ENCODE measurements around the gene SSB. TPM values are rescaled to one million over a fixed set of nuclear protein-coding genes. Genes with fewer than 3 reads are reported as not detected.
"Not testable (repeated sequence)": the region's sequence is repeated elsewhere in the genome, so short reads cannot be mapped to it uniquely, and the experiment has no call there.

SSB gene
- 67.9 TPM for total RNA-seq

DNA sequence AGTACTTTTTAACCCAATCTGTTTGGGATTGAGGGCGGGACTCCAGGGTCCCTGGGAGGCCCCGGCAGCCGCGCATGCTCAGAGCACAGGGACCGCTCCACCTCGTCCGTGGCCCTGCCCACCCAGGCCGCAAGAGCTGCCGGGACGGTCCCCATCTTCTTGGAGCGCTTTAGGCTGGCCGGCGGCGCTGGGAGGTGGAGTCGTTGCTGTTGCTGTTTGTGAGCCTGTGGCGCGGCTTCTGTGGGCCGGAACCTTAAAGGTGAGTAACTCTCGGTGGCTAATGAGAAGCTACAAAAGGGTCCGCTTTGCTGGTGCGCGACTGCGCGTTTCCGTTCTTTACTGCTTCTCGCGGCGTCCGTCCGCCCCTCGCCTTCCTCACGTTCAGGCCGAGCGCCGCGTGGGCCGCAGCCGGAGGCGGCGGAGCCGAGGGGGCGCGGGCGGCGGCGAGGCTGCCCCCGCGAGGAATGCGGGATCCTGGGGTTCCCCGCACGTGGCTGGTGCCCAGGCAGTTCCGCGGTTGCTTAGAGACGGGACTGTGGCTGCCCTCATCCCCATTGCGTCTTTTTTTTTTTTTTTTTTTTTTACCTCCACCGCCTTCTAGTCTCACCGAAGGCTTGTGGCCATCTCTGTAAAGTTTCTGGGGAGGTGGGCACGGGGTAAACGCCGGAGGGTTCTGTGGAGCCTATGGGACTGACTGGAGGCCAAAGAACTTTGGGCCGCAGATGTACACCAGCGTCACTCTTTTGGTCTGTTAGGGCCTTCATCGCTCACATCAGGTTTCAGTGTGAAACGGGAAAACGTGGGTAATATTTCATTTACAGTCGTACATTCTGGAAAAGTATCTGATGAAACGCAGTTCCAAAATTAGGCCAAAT, at the start of gene SSB:
TSS of gene SSB (plus strand) at position 154 of the 875 bp plus-strand sequence. CDS start 2,090 bp downstream, outside the sequence.
- peak; percentile 90 for DNase-seq (ENCODE audit: low spot score)

DNA sequence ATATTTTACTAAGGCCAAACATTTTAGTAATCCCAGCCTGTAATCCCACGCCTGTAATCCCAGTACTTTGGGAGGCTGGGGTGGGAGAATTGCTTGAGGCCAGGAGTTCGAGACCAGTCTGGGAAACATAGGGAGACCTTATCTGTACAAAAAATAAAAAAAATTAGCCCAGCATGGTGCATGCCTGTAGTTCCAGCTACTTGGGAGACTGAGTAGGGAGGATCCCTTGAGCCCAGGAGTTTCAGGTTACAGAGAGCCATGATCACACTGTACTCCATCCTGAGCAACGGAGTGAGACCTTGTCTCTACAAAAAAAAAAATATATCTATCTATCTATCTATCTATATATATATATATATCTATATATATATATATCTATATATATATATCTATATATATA, 45.9 kb upstream of the SSB start:
- no peak for DNase-seq (ENCODE audit: low spot score)

DNA sequence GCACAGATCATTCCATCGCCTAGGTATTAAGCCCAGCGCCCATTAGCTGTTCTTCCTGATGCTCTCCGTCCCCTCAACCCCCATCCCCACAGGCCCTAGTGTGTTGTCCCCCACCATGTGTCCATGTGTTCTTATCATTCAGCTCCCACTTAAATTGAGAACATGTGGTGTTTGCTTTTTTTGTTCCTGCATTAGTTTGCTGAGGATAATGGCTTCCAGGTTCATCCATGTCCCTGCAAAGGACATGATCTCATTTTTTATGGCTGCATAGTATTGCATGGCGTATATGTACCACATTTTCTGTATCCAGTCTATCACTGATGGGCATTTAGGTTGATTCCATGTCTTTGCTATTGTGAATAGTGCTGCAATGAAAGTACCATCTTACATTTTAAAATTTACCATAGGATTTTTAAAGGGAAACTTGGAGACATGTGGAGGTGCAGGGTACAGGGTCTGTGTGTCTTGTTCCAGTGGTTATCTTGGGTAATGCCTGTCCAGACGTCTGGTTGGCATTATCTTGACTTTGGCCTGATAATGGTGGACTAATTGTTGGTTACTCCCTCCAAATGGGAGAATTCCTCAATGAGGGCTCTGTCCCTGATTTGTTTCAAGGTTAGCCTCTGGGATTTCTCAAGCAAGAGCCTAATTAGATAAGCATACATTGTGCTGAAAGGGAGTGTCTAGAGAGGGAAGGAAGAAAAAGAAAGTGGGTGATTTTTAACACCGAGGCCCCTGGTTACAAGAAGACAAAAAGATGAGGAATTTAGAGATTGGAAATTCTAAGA, 43.4 kb upstream of the SSB start:
- no peak for DNase-seq (ENCODE audit: low spot score)

DNA sequence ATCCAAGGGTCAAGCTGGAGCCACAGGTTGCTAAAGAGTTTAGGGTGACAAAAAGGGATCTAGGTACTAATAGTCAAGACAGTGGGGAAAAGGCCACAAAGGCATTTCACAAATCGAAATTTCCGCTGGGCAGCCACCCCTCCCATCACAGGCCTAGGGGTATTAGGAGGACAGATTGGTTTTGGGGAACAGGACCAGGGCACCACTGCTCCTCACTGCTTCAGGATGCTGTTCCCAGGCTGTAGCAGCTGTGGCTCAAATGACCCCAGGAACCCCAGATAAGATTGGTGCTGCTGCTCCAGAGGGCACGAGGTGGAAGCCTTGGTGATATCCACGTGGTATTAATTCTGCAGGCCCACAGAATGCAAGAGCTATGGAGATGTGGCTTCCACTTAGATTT, 42.3 kb upstream of the SSB start:
- DNase-seq (ENCODE audit: low spot score), result no peak

- DNase-seq (ENCODE audit: low spot score), result no peak
Measured at GRCh38 chr2:169757356-169757755, 41.3 kb upstream of the SSB start.

DNA sequence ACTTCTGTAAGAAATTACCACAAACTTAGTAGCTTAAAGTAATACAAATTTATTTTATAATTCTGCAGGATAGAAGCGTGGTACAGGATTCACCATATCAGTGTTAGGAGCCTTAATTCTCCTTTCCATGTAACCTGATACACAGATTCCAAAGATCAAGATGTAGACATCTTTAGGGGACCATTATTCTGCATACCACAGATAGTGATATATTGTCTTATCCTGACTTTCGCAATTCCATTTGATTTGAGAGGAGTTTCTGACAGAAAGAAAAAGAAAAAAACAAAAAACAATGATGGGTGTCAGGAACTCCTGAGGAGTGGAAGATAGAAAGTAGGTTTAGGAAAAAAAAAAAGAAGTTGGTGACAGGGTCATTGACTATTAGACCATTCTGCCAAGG, 40.9 kb upstream of the SSB start:
- no peak for DNase-seq (ENCODE audit: low spot score)

- DNase-seq (ENCODE audit: low spot score), result no peak
Measured at GRCh38 chr2:169759987-169760386, 38.7 kb upstream of the SSB start.

- DNase-seq (ENCODE audit: low spot score), result not testable (repeated sequence)
Measured at GRCh38 chr2:169760798-169761197, 37.9 kb upstream of the SSB start.

GRCh38 chr2:169761251-169761969, 37.3 kb upstream of the SSB start:
- DNase-seq (ENCODE audit: low spot score), result no peak

DNA sequence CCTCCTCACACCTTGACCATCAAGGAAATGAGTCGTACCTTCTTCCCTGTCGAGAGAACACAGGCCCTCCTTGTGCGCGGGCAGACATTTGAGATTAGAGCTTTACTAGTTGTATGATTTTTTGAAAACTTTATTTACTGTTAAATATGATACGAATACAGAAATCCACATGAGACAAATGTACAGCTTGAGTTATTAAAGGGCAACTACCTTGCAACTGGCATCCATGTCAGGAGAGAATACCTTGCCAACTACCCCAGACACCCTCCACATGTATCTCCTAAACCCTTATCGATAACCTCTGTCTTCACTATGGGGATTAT, 36.7 kb upstream of the SSB start:
- DNase-seq (ENCODE audit: low spot score), result no peak

DNA sequence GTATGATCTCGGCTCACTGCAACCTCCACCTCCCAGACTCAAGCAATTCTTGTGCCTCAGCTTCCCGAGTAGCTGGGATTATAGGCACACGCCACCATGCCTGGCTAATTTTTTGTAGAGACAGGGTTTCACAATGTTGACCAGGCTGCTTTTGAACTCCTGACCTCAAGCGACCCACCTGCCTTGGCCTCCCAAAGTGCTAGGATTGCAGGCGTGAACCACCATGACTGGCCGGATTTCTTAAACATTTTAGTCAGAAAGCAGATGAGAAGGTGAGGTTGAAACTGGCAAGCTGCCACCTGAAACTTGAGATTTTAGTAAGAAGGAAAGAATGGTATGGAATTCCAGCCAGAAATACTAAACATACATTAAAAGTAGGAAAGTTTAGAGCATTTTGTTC, 33.1 kb upstream of the SSB start:
- DNase-seq (ENCODE audit: low spot score), result no peak

DNA sequence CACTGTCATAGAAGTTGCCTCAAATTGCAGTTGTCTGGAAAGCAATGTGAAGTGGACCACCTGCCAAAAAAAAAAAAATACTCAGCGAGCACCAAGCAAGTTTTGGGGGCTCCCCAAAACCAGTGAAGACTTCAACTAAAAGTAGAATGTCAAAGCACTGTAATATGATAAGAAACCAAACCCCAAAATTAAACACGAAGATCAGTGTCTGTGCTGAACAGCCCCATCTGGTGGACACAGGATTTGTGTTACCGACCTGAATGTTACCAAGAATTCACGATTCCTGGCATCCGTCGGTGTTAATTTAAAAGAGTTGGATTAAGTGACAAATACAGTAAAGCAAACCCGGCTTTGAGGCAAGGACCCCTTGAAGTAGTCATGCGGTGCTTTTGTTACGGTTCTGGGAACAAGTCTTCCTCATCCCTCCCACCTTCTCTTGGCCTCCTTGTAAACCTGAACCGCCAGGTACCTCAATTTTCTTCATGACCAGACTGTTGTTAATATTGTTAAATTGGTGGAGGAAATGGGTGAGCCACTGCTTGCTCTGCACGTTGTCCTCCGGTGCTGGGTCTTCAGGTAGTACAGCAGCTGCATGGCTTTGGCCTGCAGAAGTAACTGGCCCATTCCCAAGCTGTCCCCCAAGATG, 31.3 kb upstream of the SSB start:
- peak; percentile 63 for DNase-seq (ENCODE audit: low spot score)

- peak; percentile 13 for DNase-seq (ENCODE audit: low spot score)
Measured at GRCh38 chr2:169768262-169768995, 30.2 kb upstream of the SSB start.

DNA sequence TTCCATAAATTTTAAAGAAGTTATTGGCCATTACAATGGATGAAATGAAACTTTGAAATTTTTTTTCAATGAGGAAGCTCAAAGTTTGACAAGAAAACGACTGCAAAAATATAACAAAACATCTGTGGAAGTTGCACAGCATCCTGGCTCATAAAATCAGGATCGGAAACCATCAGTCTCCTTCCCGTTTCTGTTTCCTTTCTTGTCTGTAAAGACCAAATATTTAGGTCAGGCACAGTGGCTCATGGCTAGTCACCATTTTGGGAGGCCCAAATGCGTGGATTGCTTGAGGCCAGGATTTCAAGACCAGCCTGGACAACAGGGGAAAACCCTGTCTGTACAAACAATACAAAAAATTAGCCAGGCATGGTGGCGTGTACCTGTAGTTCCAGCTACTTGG, 27.6 kb upstream of the SSB start:
- DNase-seq (ENCODE audit: low spot score), result no peak

GRCh38 chr2:169771612-169772011, 27.1 kb upstream of the SSB start:
- DNase-seq (ENCODE audit: low spot score), result no peak

- DNase-seq (ENCODE audit: low spot score), result no peak
Measured at GRCh38 chr2:169772651-169773050, 26.0 kb upstream of the SSB start.

- DNase-seq (ENCODE audit: low spot score), result no peak
Measured at GRCh38 chr2:169775354-169775753, 23.3 kb upstream of the SSB start.

GRCh38 chr2:169775765-169776164, 22.9 kb upstream of the SSB start:
- no peak for DNase-seq (ENCODE audit: low spot score)

GRCh38 chr2:169776252-169776761, 22.4 kb upstream of the SSB start:
- no peak for DNase-seq (ENCODE audit: low spot score)

DNA sequence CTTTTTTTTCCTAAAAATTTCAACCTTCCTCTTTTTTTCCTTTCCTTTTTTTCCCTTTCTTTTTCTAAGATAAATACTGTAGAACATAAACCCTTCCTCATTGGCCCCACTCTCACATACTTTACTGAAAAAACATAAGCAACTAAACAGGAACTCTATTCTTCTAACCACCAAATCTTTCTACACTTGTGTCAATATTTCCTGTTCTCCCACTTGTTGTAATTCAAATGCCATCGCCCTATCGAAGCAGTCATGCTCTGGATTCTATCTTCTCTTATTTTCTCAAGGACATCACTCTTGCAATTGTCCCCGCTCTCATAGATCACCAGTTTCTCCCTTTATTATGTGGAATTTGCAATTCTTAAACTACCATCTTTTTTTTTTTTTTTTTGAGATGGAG, 20.2 kb upstream of the SSB start:
- DNase-seq (ENCODE audit: low spot score), result no peak
